Activated effector memory CD4-positive, alpha-beta T cell treated with Interleukin-2 at 50 U/mL for 16 hours (primary cell): Measurements from ENCODE around the gene TRMT10B.
"Not testable (repeated sequence)": the region's sequence is repeated elsewhere in the genome, so short reads cannot be mapped to it uniquely, and the experiment has no call there.

Experiments used
- DNase-seq: peaks from one replicate; pipeline ENCODE4 v3.0.0-alpha.2; 2020

TRMT10B gene

GRCh38 chr9:37801959-37802711 lies 48.5 kb downstream of the TRMT10B start:
- DNase-seq = no peak

DNA sequence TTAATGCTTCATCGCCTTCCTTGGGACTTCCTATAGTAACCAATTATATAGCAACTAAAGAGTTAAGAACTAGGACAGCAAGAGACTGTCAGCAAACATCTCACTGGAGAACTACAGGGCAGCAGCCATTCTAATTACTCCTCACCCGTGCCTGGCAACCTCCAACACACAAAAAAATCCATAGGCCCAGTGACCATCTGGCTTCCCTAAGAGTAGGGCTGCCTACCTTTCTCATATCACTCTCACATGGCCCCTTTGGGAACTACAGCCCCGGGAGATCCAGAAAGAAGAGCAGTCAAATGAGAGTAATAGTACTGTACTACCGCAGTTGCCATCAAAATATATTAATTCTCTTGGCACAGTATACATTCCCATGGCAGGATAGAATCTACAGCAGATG lies 52.7 kb downstream of the TRMT10B start:
- DNase-seq = no peak

DNA sequence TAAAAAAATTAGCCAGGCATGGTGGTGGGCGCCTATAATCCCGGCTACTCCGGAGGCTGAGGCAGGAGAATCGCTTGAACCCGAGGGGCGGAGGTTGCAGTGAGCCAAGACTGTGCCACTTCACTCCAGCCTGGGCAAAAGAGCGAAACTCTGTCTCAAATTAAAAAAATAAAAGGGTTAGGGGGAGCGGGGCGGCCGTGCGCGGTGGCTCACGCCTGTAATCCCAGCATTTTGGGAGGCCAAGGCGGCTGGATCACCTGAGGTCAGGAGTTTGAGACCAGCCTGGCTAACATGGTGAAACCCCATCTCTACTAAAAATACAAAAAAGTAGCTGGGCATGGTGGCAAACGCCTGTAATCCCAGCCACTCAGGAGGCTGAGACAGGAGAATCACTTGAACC lies 56.1 kb downstream of the TRMT10B start:
- not testable (repeated sequence) for DNase-seq

DNA sequence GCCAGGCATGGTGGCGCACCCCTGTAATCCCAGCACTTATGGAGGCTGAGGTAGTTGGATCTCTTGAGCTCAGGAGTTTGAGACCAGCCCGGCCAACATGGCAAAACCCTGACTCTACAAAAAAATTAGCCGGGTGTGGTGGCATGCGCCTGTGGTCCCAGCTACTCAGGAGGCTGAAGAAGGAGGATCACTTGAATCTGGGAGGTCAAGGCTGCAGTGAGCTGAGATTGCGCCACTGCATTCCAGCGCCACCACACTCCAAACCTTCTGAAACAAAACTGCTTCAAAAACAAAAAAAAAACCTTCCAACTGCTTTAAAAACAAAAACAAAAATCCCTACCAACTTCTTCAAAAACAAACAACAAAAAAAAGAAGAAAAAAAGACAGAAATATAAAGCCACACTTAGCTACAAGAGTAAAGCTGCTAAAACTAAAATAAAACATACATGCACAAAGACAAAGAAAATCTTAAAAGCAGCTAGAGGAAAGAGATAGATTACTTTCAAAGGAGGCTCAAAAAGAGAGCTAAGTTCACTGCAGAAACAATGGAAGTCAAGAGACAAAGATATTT lies 58.4 kb downstream of the TRMT10B start:
- DNase-seq = no peak

GRCh38 chr9:37812773-37813379 lies 59.3 kb downstream of the TRMT10B start:
- no peak for DNase-seq

DNA sequence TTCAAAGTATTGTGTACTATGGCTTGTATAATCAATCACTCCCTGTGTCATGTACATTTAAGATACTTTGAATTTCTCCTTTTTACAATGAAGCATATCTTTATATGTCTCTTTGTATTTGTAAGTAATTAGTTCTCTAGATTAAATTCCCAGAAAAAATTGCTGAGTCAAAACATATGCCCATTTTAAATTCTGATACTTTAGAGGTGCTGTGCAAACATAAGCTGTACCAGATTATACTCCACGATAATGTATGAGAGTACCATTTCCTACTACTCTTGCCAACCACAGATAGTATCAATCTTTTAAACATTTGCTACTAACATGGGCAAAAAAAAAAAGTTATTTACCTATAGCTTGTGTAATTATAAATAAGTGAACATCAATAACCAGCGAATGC lies 65.2 kb downstream of the TRMT10B start:
- no peak for DNase-seq

DNA sequence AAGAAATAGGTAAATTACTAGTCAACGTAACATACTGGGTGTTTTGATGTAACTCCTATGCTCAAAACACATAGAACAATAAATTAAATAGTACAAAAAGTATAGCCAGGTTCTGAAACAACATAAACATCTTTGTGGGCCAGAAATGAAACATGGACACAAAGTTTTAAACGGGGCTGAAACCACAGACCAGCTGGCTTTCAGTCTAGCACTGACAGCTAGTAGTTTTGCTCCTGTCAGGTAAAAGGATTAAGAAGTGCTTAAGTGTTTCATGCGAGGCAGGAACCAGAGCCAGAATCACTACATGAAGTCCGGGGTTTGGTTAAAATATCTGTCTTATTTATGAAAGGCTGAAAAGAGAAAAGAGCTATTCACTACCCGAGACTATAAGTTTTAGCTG lies 66.5 kb downstream of the TRMT10B start:
- DNase-seq = no peak

- not testable (repeated sequence) for DNase-seq
These were observed 71.6 kb downstream of the TRMT10B start for GRCh38 chr9:37825174-37825573.

GRCh38 chr9:37827483-37828165 lies 74.0 kb downstream of the TRMT10B start:
- DNase-seq = no peak
